AG04450 (cell line): ENCODE results near the gene GPS2. TPM values are rescaled to one million over a fixed set of nuclear protein-coding genes. Genes with fewer than 3 reads are reported as not detected.

Experiments
- CTCF ChIA-PET: fragments of 300-600, 350-600 bp; formaldehyde crosslinking; extraction: SDS; loops from one replicate; lab custom pipeline; 2022; ENCODE audit warnings: antibody characterized with exemption, inconsistent platforms; lab: Charles Lee
- POLR2A ChIA-PET: fragments of 350-600 bp; formaldehyde crosslinking; extraction: SDS; loops from one replicate; lab custom pipeline; 2021; ENCODE audit warnings: antibody characterized with exemption, inconsistent platforms; lab: Yijun Ruan, JAX
- DNase-seq: peaks from one replicate; pipeline ENCODE4 v3.0.0-alpha.2; 2011; ENCODE audit warnings: low read depth, low spot score
- H3K27ac ChIP-seq: one replicate; pipeline ENCODE4 v1.5.1; 2012; ENCODE audit warnings: low read depth, low read length, control low read depth
- H3K27me3 ChIP-seq: one replicate; pipeline ENCODE4 v1.6.0; 2012; ENCODE audit warnings: low read length; ENCODE audit not compliant: control insufficient read depth, insufficient read depth
- H3K4me3 ChIP-seq: 2 replicates; pipeline ENCODE4 v1.5.1; 2011; ENCODE audit warnings: mild to moderate bottlenecking, low read depth, low read length, control low read depth
- H3K9me3 ChIP-seq: 2 replicates; pipeline ENCODE4 v1.5.1; 2012; ENCODE audit warnings: low read length; ENCODE audit not compliant: control insufficient read depth, insufficient read depth
- CTCF ChIP-seq: IDR thresholded peaks from 2 replicates; pipeline ENCODE4 v1.5.1; 2011; ENCODE audit warnings: low read depth, low read length, control low read depth, inconsistent platforms
- polyA plus RNA-seq: library from polyadenylated mRNA; depleted of rRNA; stranded (reverse); fragments of >200 nt; gene quantifications from 2 replicates; pipeline ENCODE4 v1.2.3, GENCODE V29; 2011; rRNA removed
- small RNA-seq: library from RNA; depleted of rRNA; stranded (forward); fragments of <200 nt; gene quantifications from one replicate; pipeline ENCODE3, GENCODE V24; 2012; ENCODE audit warnings: low read depth; ENCODE audit not compliant: insufficient read length

Gene GPS2
- polyA plus RNA-seq, 1 experiment, result 22.2 TPM

- ChIA-PET POLR2A (interaction anchor here (1.1 kb wide), 1 partner anchor 42 kb away, joined by 10 read pairs; no protein-coding TSS in a partner anchor), CTCF (no interaction called here)
- Histone ChIP-seq H3K27ac (no peak overlapping the region), H3K4me3 (no peak overlapping the region), H3K9me3 (no peaks in the 10 kb centered on the region; the same call in 1 of the 2 replicates), H3K27me3 (peaks cover 8% of the 10 kb centered on the region)
- no peak for DNase-seq
- TF ChIP-seq CTCF, result no peak
Measured at GRCh38 chr17:7263801-7264078, 51.4 kb downstream of the GPS2 start.

GRCh38 chr17:7262935-7263800 lies 52.0 kb downstream of the GPS2 start:
- DNase-seq, result no peak
- POLR2A ChIA-PET, result no interaction called here
- Histone ChIP-seq H3K27ac (no peak overlapping the region), H3K9me3 (no peaks in the 10 kb centered on the region; the same call in 1 of the 2 replicates), H3K27me3 (peaks cover 8% of the 10 kb centered on the region), H3K4me3 (no peak overlapping the region)
- CTCF ChIA-PET, result no interaction called here
- no peak for TF ChIP-seq CTCF

Small RNAs within 50 kb of the gene (small RNA-seq; reads per million reads assigned to genes)
- gene AC026954.2, result not detected
- gene RF00019, result not detected

Other genes starting within 250 kb of the GPS2 start
- gene CLEC10A, start 235.1 kb downstream of the GPS2 start, polyA plus RNA-seq, result not detected in 2 replicates
- not detected in 2 replicates for gene ASGR2, start 200.5 kb downstream of the GPS2 start, polyA plus RNA-seq
- 1.1 and 1.5 TPM in 2 replicates for gene ASGR1, start 136.0 kb downstream of the GPS2 start, polyA plus RNA-seq
- 10.2 and 11.6 TPM in 2 replicates for gene DLG4, start 95.5 kb downstream of the GPS2 start, polyA plus RNA-seq
- gene ACADVL, start 95.4 kb downstream of the GPS2 start, polyA plus RNA-seq, result 217 and 262 TPM in 2 replicates
- 5.1 and 8.2 TPM in 2 replicates for gene DVL2, start 80.8 kb downstream of the GPS2 start, polyA plus RNA-seq
- 56.3 and 58.7 TPM in 2 replicates for gene PHF23, start 75.9 kb downstream of the GPS2 start, polyA plus RNA-seq
- gene GABARAP, start 72.9 kb downstream of the GPS2 start, polyA plus RNA-seq, result 929 and 984 TPM in 2 replicates
- gene CTDNEP1, start 63.6 kb downstream of the GPS2 start, polyA plus RNA-seq, result 115 and 151 TPM in 2 replicates
- gene ELP5, start 63.1 kb downstream of the GPS2 start, polyA plus RNA-seq, result 25.9 and 28.0 TPM in 2 replicates
- gene CLDN7, start 52.9 kb downstream of the GPS2 start, polyA plus RNA-seq, result 0.84 and 1.0 TPM in 2 replicates
- gene SLC2A4, start 33.6 kb downstream of the GPS2 start, polyA plus RNA-seq, result 0.15 and 0.21 TPM in 2 replicates
- gene YBX2, start 20.7 kb downstream of the GPS2 start, polyA plus RNA-seq, result 0.02 TPM in 1 of 2 replicates, not detected in the other
- gene EIF5A, start 7.7 kb downstream of the GPS2 start, polyA plus RNA-seq, result 466 and 469 TPM in 2 replicates
- gene NEURL4, start 14.0 kb upstream of the GPS2 start, polyA plus RNA-seq, result 7.3 and 9.6 TPM in 2 replicates
- 0.35 and 0.74 TPM in 2 replicates for gene ACAP1, start 21.2 kb upstream of the GPS2 start, polyA plus RNA-seq
- 12.1 and 13.8 TPM in 2 replicates for gene KCTD11, start 36.8 kb upstream of the GPS2 start, polyA plus RNA-seq
- gene TMEM95, start 39.8 kb upstream of the GPS2 start, polyA plus RNA-seq, result not detected in 2 replicates
- 0.22 and 0.25 TPM in 2 replicates for gene TNK1, start 65.7 kb upstream of the GPS2 start, polyA plus RNA-seq
- 35.2 and 53.0 TPM in 2 replicates for gene PLSCR3, start 79.2 kb upstream of the GPS2 start, polyA plus RNA-seq
- 83.8 and 104 TPM in 2 replicates for gene TMEM256, start 88.7 kb upstream of the GPS2 start, polyA plus RNA-seq
- 8.9 and 12.4 TPM in 2 replicates for gene NLGN2, start 92.5 kb upstream of the GPS2 start, polyA plus RNA-seq
- not detected in 2 replicates for gene SPEM1, start 105.0 kb upstream of the GPS2 start, polyA plus RNA-seq
- not detected in 2 replicates for gene SPEM2, start 110.3 kb upstream of the GPS2 start, polyA plus RNA-seq
- not detected in 2 replicates for gene SPEM3, start 113.5 kb upstream of the GPS2 start, polyA plus RNA-seq
- gene TMEM102, start 120.1 kb upstream of the GPS2 start, polyA plus RNA-seq, result 1.0 and 1.1 TPM in 2 replicates
- gene FGF11, start 124.2 kb upstream of the GPS2 start, polyA plus RNA-seq, result 0.58 and 0.63 TPM in 2 replicates
- 5.3 and 6.3 TPM in 2 replicates for gene CHRNB1, start 129.7 kb upstream of the GPS2 start, polyA plus RNA-seq
- gene ZBTB4, start 164.3 kb upstream of the GPS2 start, polyA plus RNA-seq, result 18.8 and 22.3 TPM in 2 replicates
- not detected in 2 replicates for gene SLC35G6, start 166.1 kb upstream of the GPS2 start, polyA plus RNA-seq
- gene POLR2A, start 169.0 kb upstream of the GPS2 start, polyA plus RNA-seq, result 18.4 and 35.0 TPM in 2 replicates
- gene TNFSF12, start 233.7 kb upstream of the GPS2 start, polyA plus RNA-seq, result 26.0 and 27.1 TPM in 2 replicates
- gene TNFSF13, start 243.4 kb upstream of the GPS2 start, polyA plus RNA-seq, result 0.83 and 1.0 TPM in 2 replicates
- gene SENP3, start 246.6 kb upstream of the GPS2 start, polyA plus RNA-seq, result 67.6 and 73.4 TPM in 2 replicates